Stimulated activated CD8-positive, alpha-beta memory T cell treated with anti-CD3 and anti-CD28 coated beads, Interleukin-12 subunit alpha, Interleukin-12 subunit beta, amount 100 ng/mL, for 24 hours (primary cell): Measurements from ENCODE around the gene PABPN1.
A peak's percentile ranks its signal among the peaks of the same experiment; 100 is the strongest.
"Not testable (repeated sequence)": the region's sequence is repeated elsewhere in the genome, so short reads cannot be mapped to it uniquely, and the experiment has no call there.

Experiments used
- DNase-seq: peaks from one replicate; pipeline ENCODE4 v3.0.0-alpha.2; 2020; ENCODE audit errors: extremely low read depth

Gene PABPN1

DNA sequence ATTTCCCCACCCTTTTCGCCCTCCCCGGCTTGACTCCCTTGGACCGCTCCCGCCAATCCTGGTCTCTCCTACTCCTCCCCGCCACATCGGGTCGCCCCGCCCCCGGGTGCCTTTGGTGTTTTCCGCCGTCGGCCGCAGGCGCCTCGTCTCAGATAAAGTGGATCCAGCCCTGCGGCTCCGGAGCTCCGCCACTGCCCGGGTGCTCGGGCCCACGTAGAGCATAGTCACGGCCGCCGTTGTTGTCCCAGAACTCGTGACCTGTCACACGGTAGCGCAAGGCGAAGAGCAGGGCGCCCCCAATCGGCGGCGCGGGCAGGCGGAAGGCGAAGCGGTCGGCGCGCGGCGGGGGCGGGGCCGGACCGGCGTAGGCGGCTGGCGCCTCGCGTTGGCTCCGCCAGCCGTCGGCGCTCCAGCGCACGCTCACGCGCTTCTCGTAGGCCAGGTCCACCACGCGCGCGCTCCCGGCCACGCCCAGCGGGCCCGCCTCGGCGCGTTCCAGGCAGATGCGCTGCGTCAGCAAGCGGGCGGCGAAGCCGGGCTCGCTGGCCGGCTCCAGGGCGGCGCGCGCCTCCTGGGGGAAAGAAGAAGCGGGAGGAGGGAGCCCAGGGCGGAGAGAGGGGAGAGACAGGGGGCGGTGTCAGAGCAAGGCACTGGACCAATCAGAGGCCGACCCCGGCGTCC lies 19.8 kb upstream of the PABPN1 start:
- peak; percentile 89 for DNase-seq

DNA sequence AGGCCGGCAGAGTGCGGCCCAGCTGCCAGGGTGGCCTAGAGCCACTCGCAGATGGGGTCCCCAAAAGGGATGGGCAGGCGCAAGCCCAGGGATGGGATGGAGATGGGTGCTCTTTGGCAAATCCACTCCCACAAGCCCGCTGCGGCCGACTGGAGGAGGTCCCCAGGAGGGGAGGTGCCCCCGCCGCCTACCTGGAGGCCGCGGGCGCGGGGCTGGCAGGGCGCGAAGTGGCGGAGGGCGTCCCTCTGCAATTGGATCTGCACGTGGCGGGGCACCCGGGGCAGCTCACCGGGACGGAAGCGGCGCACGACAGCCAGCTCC lies 19.3 kb upstream of the PABPN1 start:
- no peak for DNase-seq

- peak; percentile 60 for DNase-seq
Measured at GRCh38 chr14:23302290-23303225, 18.7 kb upstream of the PABPN1 start, which contains the start of gene PPP1R3E. Gene PPP1R3E (minus strand): TSS chr14:23302859. CDS start chr14:23302576, 283 bp downstream.

GRCh38 chr14:23306412-23307145 lies 14.7 kb upstream of the PABPN1 start, which contains the start of gene BCL2L2:
Gene BCL2L2 (plus strand): TSS chr14:23306833. CDS start chr14:23307768, 935 bp downstream.
- no peak for DNase-seq

DNA sequence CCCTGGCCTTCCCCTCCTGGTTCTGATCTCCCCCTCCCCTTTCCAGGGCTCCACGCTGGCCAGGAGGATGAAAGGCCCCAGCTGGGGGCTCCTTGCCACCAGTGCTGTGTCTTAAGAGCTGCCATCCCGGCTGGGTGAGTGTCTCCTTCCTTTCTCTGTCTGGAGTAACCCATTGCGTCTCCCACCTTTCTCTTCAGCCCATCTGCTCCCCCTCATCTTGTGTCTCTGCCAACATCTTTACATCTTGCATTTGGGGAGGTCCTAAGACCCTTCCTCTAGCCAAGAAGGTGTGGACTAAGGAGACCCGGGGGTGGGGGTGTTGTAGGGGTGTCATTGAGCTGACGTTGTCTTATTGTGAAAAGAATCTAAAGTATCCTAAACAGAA lies 14.1 kb upstream of the PABPN1 start:
- DNase-seq: no peak

- no peak for DNase-seq
Measured at GRCh38 chr14:23307687-23308644, 13.3 kb upstream of the PABPN1 start.

GRCh38 chr14:23308721-23309445 lies 12.4 kb upstream of the PABPN1 start:
- no peak for DNase-seq

DNA sequence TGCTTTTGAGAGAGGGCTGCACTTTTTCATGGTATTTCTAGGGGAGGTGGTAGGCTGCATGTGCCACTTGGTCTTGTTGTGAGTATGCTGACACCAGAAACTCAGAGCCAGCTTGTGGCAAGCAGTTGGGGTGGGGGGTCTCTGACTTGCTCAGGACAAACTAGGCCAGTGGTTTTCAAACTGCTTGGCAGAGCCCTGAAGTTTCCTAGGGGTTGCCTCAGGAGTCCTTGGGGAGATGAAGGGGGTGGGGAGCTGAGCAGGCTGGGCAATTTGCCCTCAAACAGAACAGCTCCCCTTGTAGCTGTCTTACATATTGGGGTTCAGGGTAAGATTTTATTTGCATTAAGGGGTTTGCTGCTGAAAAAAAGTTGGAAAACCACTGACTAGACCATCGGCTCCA lies 10.7 kb upstream of the PABPN1 start:
- DNase-seq: no peak

GRCh38 chr14:23316300-23316699 lies 5.0 kb upstream of the PABPN1 start:
- DNase-seq: no peak

DNA sequence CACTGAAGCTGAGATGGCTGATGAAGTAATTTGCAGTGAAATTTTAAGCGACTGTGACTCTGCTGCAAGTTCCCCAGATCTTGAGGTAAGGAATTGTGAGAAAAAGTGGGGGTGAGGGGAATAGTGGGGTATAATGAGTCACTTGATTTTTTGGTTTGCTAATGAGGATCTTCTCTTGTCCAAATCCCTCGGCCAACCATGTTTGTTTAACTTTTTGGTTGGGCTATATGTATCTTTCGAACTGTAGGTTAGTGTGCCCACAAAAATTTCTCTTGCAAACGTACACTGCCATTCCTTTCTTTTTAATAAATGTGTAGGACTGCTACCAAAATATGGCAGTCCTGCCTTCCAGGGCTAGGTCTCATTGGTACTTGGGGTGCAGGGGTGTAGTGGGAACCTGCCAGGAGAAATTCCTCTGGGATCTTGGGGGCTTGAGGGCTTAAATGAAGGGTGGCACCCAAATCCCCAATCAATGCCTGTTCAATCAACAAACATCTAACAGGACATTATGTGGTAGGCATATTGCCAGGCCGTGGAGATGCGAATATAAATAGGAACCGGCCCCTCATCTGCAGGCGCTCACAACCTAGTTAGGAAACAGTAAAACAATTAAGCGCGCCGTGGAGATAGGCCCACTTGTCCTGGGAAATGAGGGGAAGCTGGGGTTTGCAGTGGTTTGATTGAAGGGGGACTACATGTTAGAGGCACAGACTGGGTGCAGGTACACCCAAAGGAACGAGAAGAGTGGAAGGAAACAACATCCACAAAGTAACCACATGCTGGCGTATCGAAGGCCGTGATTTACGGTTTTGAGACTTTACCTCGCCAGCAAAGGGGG lies 1.3 kb upstream of the PABPN1 start:
- no peak for DNase-seq

DNA sequence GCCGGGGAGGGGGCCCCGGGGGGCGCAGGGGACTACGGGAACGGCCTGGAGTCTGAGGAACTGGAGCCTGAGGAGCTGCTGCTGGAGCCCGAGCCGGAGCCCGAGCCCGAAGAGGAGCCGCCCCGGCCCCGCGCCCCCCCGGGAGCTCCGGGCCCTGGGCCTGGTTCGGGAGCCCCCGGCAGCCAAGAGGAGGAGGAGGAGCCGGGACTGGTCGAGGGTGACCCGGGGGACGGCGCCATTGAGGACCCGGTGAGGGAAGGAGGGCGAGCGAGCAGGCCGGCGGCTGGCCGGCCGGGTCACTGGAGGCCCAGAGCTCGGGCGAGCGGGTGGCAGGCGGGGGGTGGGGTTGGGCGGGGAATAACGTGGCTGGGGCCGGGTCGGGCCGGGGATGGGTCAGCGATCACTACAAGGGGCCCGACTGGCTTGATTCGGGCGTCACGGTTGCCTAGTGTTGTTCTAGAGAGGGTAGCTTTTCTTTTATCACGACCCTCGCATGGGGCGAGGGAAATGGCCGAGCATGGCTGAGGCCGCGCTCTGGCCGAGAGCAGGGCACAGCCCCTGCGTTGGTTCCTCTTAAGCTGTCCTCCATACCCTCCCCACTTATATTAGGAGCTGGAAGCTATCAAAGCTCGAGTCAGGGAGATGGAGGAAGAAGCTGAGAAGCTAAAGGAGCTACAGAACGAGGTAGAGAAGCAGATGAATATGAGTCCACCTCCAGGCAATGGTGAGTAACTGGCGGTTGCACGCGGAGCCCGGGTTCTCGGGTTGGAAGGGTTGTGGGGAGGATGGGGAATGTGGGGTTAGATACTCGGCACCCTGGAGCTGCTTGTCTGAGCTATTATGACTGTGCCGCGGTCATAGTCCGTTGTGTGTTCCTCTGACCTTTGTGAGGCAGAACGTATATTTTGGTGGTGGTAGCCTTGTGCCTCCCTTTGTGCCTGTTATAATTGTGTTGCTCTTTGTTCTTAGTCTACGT lies 603 bp downstream of the PABPN1 start:
- no peak for DNase-seq

- DNase-seq: no peak
Measured at GRCh38 chr14:23322568-23323517, 1.6 kb downstream of the PABPN1 start.

GRCh38 chr14:23323838-23324454 lies 2.7 kb downstream of the PABPN1 start:
- DNase-seq: no peak

GRCh38 chr14:23324455-23324846 lies 3.2 kb downstream of the PABPN1 start:
- DNase-seq: no peak

- no peak for DNase-seq
Measured at GRCh38 chr14:23324993-23325392, 3.7 kb downstream of the PABPN1 start.

- not testable (repeated sequence) for DNase-seq
Measured at GRCh38 chr14:23325746-23326145, 4.5 kb downstream of the PABPN1 start.
